GM12878 (cell line): ENCODE measurements around the gene SLC35D2.

Experiments
- EZH2 ChIP-seq: IDR thresholded peaks from 2 replicates; pipeline ENCODE4 v1.6.1; 2012; ENCODE audit warnings: low read depth, mild to moderate bottlenecking, control low read depth, inconsistent platforms, low read length, borderline replicate concordance; ENCODE audit not compliant: control insufficient read depth
- HCFC1 ChIP-seq: fragments of 150-350 bp; IDR thresholded peaks from 2 replicates; pipeline ENCODE4 v1.6.1; 2014; ENCODE audit warnings: low read length
- HDAC6 ChIP-seq: fragments of 200-600 bp; sonication (generic); IDR thresholded peaks from one replicate; pipeline ENCODE4 v1.8.0; 2017; ENCODE audit warnings: antibody characterized with exemption; ENCODE audit not compliant: unreplicated experiment
- POLR2AphosphoS5 ChIP-seq: IDR thresholded peaks from 2 replicates; pipeline ENCODE4 v1.6.1; 2011; ENCODE audit warnings: mild to moderate bottlenecking, low read length, inconsistent platforms
- RELA ChIP-seq: fragments of 450-650 bp; IDR thresholded peaks from 2 replicates; pipeline ENCODE4 v1.8.0; 2014; ENCODE audit warnings: borderline replicate concordance; ENCODE audit not compliant: partially characterized antibody
- TF ChIP-seq, protein P1 (sequence below), 3 experiments: IDR thresholded peaks in 2 of 3; conservative IDR thresholded peaks in 1 of 3; 2 replicates each; pipeline ENCODE4 v1.5.1; 2011; ENCODE audit warnings: low read depth in 3 of 3, low read length in 3 of 3, mild to moderate bottlenecking in 3 of 3, control low read depth in 2 of 3, moderate library complexity in 2 of 3, inconsistent platforms in 1 of 3, mixed read lengths in 1 of 3; ENCODE audit not compliant: control insufficient read depth in 2 of 3, insufficient read depth in 1 of 3; ENCODE audit errors: extremely low read depth in 1 of 3
- TF ChIP-seq, protein P2 (sequence below): fragments of 450-650 bp; IDR thresholded peaks from 2 replicates; pipeline ENCODE4 v1.6.1; 2017; ENCODE audit warnings: mild to moderate bottlenecking
- TF ChIP-seq, protein P3 (sequence below): IDR thresholded peaks from 2 replicates; pipeline ENCODE4 v1.6.1; 2012; ENCODE audit warnings: low read depth, low read length, improper control_type of control experiment

DNA sequence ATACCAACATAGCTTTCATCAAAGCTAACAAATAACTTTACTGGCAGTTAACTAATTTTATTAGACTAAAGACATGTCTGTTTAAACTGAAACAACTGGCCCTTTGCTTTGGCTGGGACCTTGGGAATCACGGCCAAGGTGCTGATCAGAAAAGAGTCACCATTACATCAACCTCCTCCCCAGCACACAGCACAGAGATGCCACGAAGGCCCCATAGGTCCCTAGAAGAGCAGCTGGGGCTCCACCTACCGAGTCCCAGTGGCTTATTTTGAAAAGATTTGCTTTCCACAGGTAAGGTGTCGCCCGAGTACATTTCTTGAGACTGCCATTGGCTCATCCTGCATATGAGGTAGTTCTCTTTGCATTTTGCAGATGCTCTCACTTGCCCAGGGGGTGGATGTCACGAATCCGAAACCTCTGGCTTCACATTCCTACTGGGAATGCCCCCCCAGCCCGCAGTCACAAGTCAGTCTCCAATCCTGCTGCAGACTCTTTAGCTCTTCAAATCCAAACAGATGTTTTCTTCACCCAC is 62.7 kb downstream of the SLC35D2 start:
- TF ChIP-seq EZH2: no peak
- TF ChIP-seq, protein P1, sequence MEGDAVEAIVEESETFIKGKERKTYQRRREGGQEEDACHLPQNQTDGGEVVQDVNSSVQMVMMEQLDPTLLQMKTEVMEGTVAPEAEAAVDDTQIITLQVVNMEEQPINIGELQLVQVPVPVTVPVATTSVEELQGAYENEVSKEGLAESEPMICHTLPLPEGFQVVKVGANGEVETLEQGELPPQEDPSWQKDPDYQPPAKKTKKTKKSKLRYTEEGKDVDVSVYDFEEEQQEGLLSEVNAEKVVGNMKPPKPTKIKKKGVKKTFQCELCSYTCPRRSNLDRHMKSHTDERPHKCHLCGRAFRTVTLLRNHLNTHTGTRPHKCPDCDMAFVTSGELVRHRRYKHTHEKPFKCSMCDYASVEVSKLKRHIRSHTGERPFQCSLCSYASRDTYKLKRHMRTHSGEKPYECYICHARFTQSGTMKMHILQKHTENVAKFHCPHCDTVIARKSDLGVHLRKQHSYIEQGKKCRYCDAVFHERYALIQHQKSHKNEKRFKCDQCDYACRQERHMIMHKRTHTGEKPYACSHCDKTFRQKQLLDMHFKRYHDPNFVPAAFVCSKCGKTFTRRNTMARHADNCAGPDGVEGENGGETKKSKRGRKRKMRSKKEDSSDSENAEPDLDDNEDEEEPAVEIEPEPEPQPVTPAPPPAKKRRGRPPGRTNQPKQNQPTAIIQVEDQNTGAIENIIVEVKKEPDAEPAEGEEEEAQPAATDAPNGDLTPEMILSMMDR (IDR thresholded peaks at IDR 0.05 in 2 of 3, conservative IDR thresholded peaks at IDR 0.05 in 1 of 3; ENCODE audit: control insufficient read depth in 2 of 3, extremely low read depth in 1 of 3, insufficient read depth in 1 of 3, low read depth in 3 of 3, low read length in 3 of 3): no peak
- TF ChIP-seq, protein P2, sequence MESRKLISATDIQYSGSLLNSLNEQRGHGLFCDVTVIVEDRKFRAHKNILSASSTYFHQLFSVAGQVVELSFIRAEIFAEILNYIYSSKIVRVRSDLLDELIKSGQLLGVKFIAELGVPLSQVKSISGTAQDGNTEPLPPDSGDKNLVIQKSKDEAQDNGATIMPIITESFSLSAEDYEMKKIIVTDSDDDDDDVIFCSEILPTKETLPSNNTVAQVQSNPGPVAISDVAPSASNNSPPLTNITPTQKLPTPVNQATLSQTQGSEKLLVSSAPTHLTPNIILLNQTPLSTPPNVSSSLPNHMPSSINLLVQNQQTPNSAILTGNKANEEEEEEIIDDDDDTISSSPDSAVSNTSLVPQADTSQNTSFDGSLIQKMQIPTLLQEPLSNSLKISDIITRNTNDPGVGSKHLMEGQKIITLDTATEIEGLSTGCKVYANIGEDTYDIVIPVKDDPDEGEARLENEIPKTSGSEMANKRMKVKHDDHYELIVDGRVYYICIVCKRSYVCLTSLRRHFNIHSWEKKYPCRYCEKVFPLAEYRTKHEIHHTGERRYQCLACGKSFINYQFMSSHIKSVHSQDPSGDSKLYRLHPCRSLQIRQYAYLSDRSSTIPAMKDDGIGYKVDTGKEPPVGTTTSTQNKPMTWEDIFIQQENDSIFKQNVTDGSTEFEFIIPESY: no peak
- TF ChIP-seq HCFC1: no peak
- no peak for TF ChIP-seq HDAC6
- TF ChIP-seq, protein P3, sequence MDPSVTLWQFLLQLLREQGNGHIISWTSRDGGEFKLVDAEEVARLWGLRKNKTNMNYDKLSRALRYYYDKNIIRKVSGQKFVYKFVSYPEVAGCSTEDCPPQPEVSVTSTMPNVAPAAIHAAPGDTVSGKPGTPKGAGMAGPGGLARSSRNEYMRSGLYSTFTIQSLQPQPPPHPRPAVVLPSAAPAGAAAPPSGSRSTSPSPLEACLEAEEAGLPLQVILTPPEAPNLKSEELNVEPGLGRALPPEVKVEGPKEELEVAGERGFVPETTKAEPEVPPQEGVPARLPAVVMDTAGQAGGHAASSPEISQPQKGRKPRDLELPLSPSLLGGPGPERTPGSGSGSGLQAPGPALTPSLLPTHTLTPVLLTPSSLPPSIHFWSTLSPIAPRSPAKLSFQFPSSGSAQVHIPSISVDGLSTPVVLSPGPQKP: no peak
- TF ChIP-seq POLR2AphosphoS5: no peak
- no peak for TF ChIP-seq RELA
